GM19043 (cell line): Measurements from ENCODE around the gene RAET1G.
"Not testable (repeated sequence)": the region's sequence is repeated elsewhere in the genome, so short reads cannot be mapped to it uniquely, and the experiment has no call there.

Experiments used
- ATAC-seq: cut with Tn5 transposase; IDR thresholded peaks from one replicate; pipeline ENCODE4 v1.9.1; 2021; ENCODE audit warnings: low read depth; ENCODE audit not compliant: unreplicated experiment

RAET1G gene

GRCh38 chr6:149935668-149936067, 12.7 kb upstream of the RAET1G start:
- ATAC-seq = no peak

DNA sequence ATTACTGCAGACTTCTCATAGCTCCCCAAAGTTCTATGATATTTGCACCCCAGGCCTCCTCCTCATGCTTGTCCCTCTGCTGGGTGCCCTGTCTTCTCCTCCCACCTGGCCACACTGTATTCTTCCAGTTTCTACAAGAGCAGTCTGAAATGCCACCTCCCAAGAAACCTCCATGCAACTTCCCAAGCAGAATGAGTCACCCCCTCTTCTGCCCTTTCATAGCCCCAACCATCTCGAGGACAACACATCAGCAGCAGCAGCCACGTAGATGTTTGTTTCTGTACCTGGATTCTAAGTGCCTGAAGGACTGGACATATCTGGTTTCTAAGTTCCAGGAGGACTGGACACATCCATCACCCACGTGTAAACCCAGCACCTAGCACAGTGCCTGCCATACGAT, 12.3 kb upstream of the RAET1G start:
- no peak for ATAC-seq

DNA sequence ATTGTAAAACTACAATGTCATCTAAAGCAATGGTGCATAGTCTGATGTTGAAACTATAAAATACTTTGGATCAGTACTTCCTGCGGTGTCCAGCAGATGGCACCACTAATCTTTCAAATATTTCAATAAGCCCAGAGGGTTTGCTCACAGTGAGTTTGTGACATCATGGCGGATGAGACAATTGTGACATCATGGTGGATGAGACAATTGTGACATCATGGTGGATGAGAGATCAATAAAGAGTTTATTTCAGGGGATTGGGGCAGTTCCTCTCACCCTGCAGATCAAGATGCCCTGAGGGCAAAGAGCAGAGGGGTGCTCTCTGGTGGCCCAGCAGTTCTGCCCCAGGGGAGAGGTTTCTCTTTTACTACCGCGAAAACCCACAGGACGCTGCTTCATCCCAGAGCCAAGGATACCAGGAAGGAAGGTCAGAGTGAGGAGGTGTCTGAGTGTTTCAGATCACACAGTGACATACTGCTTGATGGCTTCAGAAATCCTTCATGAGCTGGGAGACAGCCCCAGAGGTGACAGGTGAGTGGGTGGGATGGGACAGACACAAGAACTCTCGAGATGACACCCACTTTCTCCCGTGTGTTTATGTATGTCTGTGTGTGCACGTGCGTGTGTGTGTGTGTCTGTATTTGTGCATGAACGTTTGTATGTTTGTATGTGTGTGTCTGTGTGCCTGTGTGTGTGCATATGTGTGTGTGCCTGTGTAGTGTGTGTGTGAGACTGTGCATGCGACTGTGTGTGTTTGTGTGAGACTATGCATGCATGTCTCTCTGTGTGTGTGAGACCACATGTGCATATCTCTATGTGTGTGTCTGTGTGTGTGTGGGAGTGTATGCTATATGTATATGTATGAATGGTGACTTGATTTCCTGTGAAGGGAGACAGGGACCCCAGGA, 11.6 kb upstream of the RAET1G start:
- no peak for ATAC-seq

DNA sequence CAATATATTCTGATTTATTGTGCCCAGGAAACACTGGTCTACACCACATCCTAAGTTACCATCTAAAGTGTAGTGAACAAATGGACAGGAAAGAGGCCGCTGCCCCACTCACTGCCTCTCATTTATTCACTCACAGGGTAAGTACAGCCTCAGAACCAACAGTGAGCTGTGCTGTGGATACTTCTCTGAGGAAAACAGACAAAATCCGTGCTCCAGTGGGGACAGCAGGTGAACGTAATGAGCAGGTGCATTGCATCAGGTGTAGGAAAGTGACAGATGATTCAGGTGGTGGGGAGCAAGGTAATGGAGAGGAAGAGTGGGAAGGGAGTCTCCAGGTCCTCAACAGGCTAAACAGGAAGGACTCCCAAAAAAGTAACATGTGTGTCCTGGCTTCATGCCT, 10.5 kb upstream of the RAET1G start:
- ATAC-seq = no peak

- no peak for ATAC-seq
Measured at GRCh38 chr6:149933036-149933435, 10.1 kb upstream of the RAET1G start.

GRCh38 chr6:149931501-149931900, 8.6 kb upstream of the RAET1G start:
- ATAC-seq = no peak

DNA sequence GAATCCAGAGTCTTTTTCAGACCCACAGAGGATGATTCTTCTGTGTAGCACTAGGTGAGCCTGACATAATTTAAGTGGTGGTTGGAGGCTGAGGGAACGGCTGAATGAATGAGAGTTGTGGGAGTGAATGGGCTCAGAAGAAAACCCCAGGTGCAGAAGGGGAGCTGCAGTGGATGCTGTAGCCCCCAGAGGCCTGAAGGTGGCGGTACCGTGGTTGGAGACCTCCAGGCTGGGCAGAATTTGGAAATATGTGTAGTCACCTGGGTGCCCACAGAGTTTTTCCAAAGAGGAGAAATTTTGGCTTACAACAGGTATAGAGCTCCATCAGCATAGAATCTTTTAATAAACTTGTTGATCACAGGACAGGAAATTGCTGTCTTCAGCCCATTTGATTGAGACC, 6.5 kb upstream of the RAET1G start:
- ATAC-seq = no peak

- not testable (repeated sequence) for ATAC-seq
Measured at GRCh38 chr6:149927025-149927424, 4.1 kb upstream of the RAET1G start.

- ATAC-seq = peak; percentile 63
Measured at GRCh38 chr6:149925974-149926777, 3.3 kb upstream of the RAET1G start.

DNA sequence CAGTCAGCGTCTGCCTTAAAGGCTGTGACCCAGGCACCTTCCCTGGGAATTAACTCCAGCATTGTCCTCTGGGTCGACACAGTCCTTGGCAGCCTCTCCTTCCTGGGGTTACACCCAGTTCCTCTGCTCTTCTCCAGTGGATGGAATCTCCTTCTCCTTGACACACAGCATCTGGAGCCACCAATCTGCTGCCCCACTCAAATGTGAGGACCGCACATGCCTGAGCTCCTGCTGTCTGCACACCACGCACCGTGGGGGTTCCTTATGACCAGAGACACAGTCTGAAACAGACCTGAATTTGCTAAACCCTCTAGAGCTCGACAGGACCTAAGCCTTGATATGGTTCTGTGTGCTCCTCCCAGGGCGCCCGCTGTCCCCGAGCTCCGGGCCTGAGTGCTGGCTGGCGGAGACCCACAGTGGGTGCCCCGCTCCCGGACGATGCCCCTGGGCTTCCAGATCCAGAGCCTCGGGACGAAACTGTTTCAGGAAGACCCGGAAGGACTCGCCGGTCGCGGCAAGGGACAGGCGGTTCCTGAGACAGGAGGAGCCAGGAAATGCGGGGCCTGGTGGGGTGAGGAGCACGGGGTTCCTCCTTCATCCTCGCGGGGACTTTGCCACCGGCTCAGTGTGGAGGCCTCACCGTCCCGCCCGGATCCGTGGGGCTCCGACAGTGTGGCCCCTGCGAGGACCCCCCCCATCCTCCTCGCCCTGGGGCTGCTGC, 2.5 kb upstream of the RAET1G start:
- ATAC-seq = no peak

- no peak for ATAC-seq
Measured at GRCh38 chr6:149924933-149925252, 2.0 kb upstream of the RAET1G start.

- ATAC-seq = no peak
Measured at GRCh38 chr6:149924206-149924932, 1.4 kb upstream of the RAET1G start.

DNA sequence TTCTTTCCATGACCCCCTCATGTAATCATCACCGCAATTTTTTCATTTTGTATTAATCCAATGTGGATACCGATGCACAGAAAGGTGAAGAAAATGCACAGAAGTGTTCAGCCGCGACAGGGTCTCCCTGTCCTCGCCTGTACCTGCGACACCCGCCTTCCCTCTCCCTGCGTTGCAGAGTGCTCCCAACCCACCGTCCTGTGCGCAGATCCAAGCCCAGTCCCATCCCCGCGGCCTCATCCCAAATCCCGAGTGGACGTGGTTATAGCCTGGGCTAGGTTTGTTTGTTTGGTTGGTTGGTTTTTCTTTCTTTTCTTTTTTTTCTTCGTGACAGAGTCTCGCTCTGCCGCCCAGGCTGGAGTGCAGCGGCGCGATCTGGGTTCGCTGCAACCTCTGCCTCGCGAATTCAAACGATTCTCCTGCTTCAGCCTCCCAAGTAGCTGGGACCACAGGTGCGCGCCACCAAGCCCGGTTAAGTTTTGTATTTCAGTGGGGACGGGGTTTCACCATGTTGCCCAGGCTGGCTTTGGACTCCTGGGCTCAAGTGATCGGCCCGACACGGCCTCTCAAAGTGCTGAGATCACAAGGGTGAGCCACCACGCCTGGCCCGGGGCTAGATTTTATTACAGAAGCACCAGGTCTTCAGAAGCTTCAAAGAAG, 536 bp upstream of the RAET1G start:
- no peak for ATAC-seq

DNA sequence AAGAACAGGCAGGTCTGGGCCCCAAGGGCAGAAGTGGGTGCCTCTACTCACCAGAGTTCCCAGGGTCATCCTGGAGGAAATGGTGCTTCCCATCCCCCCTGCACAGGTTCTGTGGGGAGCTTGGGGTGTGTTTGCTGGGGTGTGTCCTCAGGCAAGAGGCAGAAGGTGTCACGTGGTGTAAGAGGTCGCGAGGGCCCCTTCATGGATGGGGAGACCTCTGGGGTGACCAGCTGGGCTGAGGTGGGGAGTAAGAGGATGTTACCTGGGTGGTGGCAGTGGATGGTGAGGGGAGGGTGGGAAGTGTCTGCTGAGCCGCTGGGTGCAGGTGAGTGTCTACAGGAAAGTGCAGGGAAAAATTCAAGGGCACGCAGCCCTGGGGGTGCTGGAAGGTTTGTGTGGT, 830 bp downstream of the RAET1G start:
- not testable (repeated sequence) for ATAC-seq

DNA sequence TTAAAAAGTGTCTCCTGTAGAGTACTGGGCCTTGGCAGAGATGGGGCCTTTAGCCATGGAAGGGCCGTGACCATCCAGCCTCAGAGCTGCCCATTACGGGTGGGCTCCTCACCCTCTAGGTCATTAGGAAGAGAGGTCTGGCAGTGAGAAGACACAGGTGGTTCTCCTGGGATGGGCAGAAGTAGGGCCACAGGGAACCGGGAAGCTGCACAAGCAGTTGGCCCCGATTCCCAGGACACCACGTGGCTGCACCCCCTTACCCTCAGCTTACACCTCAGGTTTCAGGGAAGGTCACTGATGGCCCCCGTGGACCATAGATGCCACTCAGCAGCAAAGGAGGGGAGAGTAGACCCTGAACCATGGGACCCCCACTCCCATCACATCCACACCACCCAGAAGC, 1.6 kb downstream of the RAET1G start:
- no peak for ATAC-seq

- no peak for ATAC-seq
Measured at GRCh38 chr6:149919834-149920225, 3.1 kb downstream of the RAET1G start.

DNA sequence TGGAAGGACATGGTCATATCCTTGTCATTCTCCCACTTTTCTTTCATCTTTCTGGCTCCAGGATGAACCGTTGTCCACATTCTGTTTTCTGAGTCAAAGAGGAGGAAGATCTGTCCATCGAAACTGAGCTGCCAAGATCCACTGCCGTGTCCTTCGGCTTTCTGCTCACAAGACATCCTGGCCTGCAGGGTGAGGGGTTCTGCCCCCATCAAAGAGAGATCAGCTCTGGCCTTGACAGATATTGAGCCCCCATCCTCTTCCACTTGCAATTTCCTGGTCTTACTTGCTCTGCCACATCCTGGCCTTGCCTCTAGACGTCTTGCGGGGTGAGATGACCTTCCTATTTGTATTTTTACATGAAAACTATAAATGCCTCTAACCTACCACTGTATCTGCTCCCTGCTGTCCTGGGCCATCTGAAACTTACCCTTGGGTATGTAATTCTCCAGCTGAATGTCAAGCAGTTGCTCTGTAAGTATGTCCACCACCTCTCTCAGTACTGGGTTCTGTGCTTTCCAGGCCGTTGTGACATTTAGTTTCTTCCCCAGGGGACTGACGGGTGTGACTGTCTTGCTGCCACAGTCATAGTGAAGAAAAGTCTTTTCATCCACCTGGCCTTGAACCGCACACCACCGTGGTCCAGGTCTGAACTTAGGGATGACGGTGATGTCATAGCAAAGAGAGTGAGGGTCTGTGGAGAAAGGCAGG, 3.6 kb downstream of the RAET1G start:
- not testable (repeated sequence) for ATAC-seq

GRCh38 chr6:149918151-149918905, 4.6 kb downstream of the RAET1G start:
- ATAC-seq = no peak

DNA sequence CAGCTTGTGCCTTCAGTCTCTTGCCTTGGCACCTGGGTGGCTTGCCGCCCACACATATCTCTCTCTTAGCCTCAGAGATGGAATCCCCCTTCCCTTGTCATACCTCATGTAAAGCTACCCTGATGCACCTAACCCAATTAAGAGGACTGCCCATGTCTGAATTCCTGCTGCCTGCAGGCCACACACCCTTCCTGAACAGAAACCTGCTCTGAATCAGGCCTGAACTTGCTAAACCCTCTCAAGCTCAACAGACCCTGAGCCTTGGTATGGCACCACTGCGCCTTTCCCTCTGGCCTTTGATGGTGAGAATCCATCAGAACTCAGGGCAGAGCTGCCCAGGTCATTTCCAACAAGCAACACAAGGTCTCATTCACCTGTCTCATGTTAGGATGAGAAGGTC, 5.2 kb downstream of the RAET1G start:
- no peak for ATAC-seq
